ENCODE results near the gene LY9.

The LY9 gene

DNA sequence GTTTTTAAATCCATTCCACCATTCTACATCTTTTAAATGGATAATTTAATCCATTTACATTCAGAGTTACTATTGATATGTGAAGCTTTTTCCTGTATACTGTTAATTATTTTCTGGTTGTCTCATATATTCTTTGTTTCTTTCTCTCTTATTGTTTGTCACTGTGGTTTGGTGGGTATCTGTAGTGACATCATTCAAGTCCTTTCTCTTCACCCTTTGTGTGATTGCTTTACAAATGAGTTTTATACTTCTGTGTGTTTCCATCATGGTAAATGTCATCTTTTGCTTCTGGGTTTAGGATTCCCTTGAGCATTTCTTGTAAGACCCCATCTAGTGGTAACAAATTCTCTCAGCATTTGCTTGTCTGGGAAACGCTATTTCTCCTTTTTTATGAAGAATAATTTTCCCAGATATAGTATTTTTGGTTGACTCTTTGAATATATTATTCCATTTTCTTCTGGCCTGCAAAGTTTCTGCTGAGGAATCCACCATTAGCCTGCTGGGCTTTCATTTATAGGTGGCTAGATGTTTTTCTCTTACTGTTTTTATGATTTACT lies 10.2 kb downstream of the LY9 start:
- no peak for DNase-seq

GRCh38 chr1:160806784-160807183 lies 10.8 kb downstream of the LY9 start:
- no peak for DNase-seq

GRCh38 chr1:160807247-160807646 lies 11.3 kb downstream of the LY9 start:
- no peak for DNase-seq

DNA sequence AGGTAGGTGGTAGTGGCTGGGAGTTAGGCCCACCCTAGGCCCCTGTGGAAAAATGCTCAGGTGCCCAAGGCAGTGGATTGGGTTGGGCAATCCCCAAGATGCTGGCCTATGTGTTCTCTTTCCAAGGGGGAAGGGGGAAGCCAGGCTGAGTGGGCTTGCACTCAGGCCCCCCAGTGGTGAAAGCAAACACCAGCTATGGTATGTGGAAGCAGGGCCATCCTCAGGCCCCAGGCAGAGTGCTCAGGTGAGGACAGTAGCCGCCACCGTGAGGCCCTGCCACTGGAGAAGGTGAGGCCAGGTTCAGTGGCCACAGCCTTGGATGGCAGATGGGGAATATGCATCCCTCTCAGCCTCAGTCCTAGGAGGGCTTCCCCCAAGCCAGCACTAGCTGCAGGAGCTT lies 11.8 kb downstream of the LY9 start:
- DNase-seq = no peak

- DNase-seq = no peak
These were observed 12.3 kb downstream of the LY9 start for GRCh38 chr1:160808289-160808688.

DNA sequence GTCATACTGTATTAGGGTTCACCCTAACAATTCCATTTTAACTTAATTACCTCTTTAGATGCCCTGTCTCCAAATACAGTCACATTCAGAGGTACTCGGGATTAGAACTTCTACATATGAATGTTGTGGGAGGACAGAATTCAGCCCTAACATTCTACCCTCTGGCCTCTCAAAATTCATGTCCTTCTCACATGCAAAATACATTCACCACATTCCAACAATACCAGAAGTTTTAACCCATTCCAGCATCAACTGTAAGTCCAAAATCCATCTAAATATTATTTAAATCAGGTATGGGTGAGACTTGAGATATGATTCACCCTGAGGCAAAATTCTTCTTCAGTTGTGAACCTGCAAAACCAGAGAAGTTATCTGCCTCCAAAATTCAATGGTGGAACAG lies 14.5 kb downstream of the LY9 start:
- no peak for DNase-seq

DNA sequence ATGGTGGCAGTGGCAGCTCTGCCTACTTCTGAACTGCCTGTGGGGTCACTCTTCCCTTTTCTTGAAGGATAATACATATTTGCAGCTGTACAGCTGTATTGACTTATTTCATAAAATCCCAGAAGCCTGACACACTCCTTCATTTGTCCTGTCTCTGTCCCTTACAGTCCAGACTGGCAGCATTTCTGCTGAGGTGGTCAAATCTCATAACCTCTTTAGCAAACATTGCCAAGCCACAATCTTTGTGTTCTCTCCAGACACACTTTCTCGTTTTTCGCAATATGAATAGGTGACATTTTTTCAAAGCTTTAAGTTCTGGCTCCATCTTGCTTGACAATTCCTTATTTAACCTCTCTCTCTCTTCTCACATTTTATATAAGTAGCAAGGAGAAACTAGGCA lies 15.2 kb downstream of the LY9 start:
- DNase-seq = no peak

DNA sequence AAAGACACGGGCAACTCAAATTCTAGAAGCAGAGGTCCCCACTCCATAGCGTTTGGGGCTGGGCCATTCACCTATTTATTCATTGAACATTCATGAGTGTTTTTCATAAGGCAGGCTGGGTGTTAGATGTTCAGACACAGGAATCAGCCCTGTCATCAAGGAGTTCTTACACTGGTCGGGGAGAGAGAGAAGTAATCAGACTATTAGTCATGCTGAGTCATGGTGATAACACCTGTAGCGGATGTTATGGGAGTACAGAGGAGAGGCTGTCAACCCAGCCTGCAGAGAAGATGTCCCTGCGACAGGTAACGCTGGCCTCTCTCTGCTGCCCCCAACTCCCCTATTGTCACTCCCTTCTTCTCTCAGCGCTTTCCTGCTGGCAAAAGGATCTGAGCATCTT lies 17.2 kb downstream of the LY9 start:
- no peak for DNase-seq

- DNase-seq = no peak
These were observed 18.3 kb downstream of the LY9 start for GRCh38 chr1:160814316-160814715.

DNA sequence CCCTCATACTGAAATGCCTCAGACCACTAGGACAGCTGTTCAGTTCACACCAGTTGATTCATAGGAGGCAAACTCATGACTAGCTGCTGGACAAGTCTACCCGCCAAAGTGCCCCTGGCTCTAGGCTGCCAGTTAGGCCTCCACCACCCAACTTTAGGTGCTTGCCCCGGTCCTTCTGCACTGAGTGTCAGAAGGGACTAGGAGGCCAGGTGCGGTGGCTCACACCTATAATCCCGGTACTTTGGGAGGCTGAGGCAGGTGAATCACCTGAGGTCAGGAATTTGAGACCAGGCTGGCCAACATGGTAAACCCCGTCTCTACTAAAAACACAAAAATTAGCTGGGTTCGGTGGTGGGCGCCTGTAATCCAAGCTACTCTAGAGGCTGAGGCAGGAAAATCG lies 18.9 kb downstream of the LY9 start:
- DNase-seq = no peak

GRCh38 chr1:160818207-160818937 lies 22.4 kb downstream of the LY9 start:
- DNase-seq = no peak

DNA sequence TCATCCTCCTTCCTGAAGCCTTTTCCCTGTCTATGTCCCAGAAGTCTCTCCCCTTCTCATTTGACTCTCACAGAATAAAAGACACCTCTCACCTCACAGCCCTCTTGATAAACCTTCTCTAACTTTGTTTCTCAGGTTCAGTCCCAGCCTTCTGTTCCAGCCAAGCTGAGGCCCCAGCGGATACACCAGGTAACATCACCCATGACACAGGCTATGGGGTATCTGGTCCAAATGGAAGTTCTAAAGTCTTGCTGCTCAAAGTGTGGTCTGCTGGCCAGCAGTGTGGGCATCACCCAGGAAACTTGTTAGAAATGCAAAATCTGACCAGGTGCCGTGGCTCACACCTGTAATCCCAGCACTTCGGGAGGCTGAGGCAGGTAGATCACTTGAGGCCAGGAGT lies 23.2 kb downstream of the LY9 start:
- no peak for DNase-seq

DNA sequence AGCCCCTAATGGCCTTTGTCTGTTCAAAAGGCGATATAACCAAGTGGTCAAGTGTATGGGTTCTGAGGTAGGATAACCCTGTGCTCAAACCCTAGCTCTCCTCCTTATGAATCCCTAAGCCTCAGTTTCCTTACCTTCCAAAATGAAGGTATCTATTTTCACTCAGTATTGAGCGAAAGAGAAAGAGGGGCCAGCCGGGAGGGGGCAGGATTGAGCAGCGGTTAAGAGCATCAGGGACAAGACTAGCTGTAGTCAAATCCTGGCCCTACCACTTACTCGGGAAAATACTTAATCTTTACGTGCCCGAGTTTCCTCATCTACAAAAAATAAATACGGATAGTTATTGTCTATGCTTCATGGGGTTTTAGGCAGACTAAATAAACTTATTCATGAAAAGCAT lies 25.7 kb downstream of the LY9 start:
- no peak for DNase-seq

DNA sequence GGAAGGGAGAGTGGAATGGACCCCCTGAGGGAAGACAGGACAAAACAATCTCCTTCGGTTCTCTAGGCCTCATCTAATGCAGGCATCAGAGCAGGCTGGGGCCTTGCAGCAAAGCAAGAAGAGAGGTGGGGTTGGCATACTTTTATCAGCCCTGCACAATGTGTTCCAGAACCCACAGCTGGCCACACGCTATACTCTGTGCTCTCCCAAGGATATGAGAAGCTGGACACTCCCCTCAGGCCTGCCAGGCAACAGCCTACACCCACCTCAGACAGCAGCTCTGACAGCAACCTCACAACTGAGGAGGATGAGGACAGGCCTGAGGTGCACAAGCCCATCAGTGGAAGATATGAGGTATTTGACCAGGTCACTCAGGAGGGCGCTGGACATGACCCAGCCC lies 27.3 kb downstream of the LY9 start:
- no peak for DNase-seq

DNA sequence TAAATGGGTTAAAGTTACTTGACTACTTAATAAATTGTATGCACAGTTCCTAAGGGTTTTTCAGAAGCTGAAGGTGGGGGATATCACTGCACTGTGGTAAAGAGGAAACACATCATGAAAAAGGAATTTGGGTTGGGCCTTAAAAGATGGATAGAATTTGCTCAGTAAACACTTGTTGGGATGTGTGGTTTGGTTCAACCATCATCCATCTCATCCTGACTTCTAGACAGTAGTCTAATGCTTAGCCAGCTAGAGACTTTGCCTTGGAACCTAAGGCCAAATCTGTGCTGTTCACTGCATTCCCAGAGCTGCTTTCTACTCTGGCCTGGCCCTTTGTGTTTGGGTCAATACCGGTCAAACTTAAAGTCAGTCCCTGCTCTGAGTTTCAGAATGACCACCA lies 30.6 kb downstream of the LY9 start:
- DNase-seq = no peak

- DNase-seq = no peak
These were observed 31.4 kb downstream of the LY9 start for GRCh38 chr1:160827418-160827817.

GRCh38 chr1:160829766-160830165 lies 33.8 kb downstream of the LY9 start:
- no peak for DNase-seq

DNA sequence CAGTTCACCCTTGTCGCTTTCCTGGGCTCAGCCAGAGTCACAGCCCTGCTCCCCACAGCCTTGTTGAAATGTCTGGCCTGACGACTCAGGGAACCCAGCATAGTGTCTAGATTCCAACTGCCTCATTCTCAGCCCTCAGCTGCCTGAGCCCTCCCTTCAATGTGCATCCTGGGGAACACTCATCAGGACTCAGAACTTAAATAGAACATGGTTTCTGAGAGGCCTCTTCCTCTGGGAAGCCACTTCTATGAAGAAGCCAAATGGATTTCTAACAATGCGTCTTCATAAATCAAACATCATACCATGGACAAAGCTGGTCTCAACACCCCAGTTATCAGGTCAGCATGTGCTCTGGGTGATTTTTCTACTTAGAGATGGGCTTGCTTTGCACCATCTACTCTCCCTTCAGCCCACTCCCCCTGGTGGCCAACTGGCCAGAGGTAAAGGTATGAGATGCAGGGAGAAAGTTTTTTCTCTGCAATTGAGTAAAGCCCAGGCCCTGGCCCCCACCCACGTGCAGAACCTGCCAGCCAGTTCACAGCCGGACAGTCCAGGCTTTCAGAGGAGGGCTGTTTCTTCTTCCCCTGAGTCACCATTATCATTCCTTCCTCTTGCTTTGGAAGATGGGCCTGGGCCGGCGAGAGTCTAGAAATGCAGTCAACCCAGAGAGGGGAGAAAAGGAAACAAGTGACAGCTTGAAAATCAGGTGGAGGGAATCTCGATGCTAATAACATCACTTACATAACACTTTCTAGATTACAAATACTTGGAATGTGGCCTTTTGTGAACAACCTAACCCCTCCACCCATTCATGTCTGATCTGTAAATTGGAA lies 34.6 kb downstream of the LY9 start:
- DNase-seq = no peak

DNA sequence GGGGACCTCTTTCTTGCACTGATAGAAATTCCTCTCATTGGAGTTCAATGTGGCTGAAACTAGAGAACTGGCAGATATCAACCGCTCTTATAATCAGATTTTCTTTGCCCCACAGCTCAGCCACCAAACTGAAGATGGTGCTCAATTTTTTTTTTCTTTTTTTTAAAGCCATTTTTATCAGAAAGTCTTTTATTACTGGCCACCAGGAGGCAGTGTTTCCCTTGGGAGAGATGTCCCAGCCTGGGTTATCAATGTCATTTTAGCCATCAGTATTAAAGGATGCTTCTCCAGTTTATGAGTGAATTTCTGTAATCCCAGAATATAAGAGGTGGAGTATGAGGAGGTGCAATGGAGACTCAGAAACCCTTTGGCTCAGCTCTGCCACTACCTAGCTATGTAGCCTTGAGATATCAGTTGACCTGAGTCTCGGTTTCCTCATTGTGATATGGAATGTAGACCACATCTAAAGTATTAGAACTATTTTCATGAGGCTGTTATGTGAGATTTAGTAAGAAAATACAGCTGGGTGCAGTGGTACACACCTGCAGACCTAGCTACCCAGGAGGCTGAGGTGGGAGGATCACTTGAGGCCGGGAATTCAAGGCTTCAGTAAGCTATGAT lies 39.1 kb downstream of the LY9 start:
- no peak for DNase-seq

DNA sequence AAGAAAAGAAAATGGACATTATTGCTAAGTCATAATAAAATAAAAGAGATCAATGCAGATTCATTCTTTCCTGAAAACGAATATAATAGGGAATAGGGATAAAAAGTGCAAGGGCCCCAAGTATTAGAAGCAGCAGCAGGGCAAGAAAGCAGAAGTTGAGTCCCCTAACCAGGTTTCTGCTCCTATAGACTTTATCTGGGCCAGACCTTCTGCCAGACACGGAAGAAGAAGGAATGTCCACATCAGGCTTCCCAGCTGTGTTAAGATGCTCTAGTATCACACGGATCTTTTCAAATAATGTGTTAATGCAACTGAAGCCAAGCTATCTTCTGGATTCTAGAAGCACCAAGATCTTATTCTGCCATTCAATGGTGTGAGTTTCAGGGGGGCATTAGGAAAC lies 39.8 kb downstream of the LY9 start:
- DNase-seq = no peak

DNA sequence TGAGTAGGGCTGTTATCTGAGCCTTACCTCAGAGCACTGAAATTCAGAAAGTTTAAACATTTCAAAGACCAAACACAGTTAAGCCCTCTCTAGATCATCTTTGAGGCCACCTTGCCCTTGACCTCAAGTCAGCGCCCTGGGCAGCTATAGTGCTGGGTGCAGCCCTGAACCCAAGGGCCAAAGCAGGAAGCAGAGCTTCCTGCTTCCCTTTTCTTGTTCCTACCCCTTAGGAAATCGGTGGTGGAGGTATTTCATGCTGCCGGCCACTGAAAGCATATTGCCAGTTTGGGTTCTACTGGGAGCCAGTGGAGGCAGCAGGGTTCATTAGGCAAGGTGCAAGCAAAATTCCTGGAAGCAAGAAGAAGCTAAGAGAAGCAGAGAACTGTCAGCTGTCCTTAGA lies 40.6 kb downstream of the LY9 start:
- DNase-seq = no peak

- DNase-seq = no peak
These were observed 41.1 kb downstream of the LY9 start for GRCh38 chr1:160836981-160837557.

- no peak for DNase-seq
These were observed 41.7 kb downstream of the LY9 start for GRCh38 chr1:160837558-160838205.
